BLaER1 (cell line): ENCODE results near the gene PLA2G6.
"Not testable (repeated sequence)": the region's sequence is repeated elsewhere in the genome, so short reads cannot be mapped to it uniquely, and the experiment has no call there.

Source experiments
- H3K27ac ChIP-seq: shearing (Covaris generic); formaldehyde crosslinking; 2 replicates; pipeline ENCODE4 v1.8.1; 2022
- H3K27me3 ChIP-seq: shearing (Covaris generic); formaldehyde crosslinking; 2 replicates; pipeline ENCODE4 v1.8.1; 2022
- H3K36me3 ChIP-seq: shearing (Covaris generic); formaldehyde crosslinking; 2 replicates; pipeline ENCODE4 v1.8.1; 2022
- H3K4me1 ChIP-seq: shearing (Covaris generic); formaldehyde crosslinking; 2 replicates; pipeline ENCODE4 v1.8.1; 2022
- H3K4me2 ChIP-seq: shearing (Covaris generic); formaldehyde crosslinking; 2 replicates; pipeline ENCODE4 v1.8.1; 2022
- H3K4me3 ChIP-seq: shearing (Covaris generic); formaldehyde crosslinking; 2 replicates; pipeline ENCODE4 v1.8.1; 2022
- H3K9ac ChIP-seq: shearing (Covaris generic); formaldehyde crosslinking; 2 replicates; pipeline ENCODE4 v1.8.1; 2022
- H3K9me3 ChIP-seq: shearing (Covaris generic); formaldehyde crosslinking; 2 replicates; pipeline ENCODE4 v1.8.1; 2022
- H4K20me1 ChIP-seq: shearing (Covaris generic); formaldehyde crosslinking; 2 replicates; pipeline ENCODE4 v1.8.1; 2022
- Cebpa-rat ChIP-seq: shearing (Covaris generic); IDR thresholded peaks from 2 replicates; pipeline ENCODE4 v1.8.1; 2022

PLA2G6 gene

GRCh38 chr22:38177926-38178604 is 3.6 kb downstream of the PLA2G6 start:
- no peak overlapping the region for H3K4me3 ChIP-seq
- H3K27ac ChIP-seq = peak overlapping the region; percentile 81
- H3K4me1 ChIP-seq = peaks cover 88% of the 10 kb centered on the region
- H4K20me1 ChIP-seq = no peaks in the 10 kb centered on the region
- no peak for TF ChIP-seq Cebpa-rat
- H3K9me3 ChIP-seq = no peaks in the 10 kb centered on the region
- H3K9ac ChIP-seq = peak overlapping the region; percentile 11; the same call in 1 of the 2 replicates
- H3K36me3 ChIP-seq = peaks cover 4% of the 10 kb centered on the region; the same call in 1 of the 2 replicates
- peak overlapping the region; percentile 89 for H3K4me2 ChIP-seq
- H3K27me3 ChIP-seq = no peaks in the 10 kb centered on the region

- H3K9me3 ChIP-seq, H3K27me3 ChIP-seq, H4K20me1 ChIP-seq, H3K36me3 ChIP-seq, H3K4me3 ChIP-seq, H3K9ac ChIP-seq: not testable (repeated sequence)
- H3K4me2 ChIP-seq = peak overlapping the region; percentile 89
- H3K4me1 ChIP-seq = peaks cover 88% of the 10 kb centered on the region
- peak overlapping the region; percentile 81 for H3K27ac ChIP-seq
These were observed 4.1 kb downstream of the PLA2G6 start for GRCh38 chr22:38177571-38177925.

- Histone ChIP-seq H3K4me2 (peak overlapping the region; percentile 89), H3K9me3 (no peaks in the 10 kb centered on the region), H3K36me3 (peaks cover 4% of the 10 kb centered on the region; the same call in 1 of the 2 replicates), H3K27me3 (no peaks in the 10 kb centered on the region), H3K9ac (no peak overlapping the region; the same call in 1 of the 2 replicates), H4K20me1 (no peaks in the 10 kb centered on the region), H3K4me1 (peaks cover 88% of the 10 kb centered on the region), H3K27ac (peak overlapping the region; percentile 81), H3K4me3 (no peak overlapping the region)
- no peak for TF ChIP-seq Cebpa-rat
These were observed 4.6 kb downstream of the PLA2G6 start for GRCh38 chr22:38177044-38177443.

GRCh38 chr22:38176170-38176741 is 5.4 kb downstream of the PLA2G6 start:
- H3K27ac ChIP-seq = peak overlapping the region; percentile 81
- no peak overlapping the region for H3K4me3 ChIP-seq
- no peaks in the 10 kb centered on the region for H4K20me1 ChIP-seq
- H3K4me1 ChIP-seq = peaks cover 91% of the 10 kb centered on the region
- H3K9ac ChIP-seq = peak overlapping the region; percentile 72
- H3K36me3 ChIP-seq = peaks cover 4% of the 10 kb centered on the region; the same call in 1 of the 2 replicates
- no peaks in the 10 kb centered on the region for H3K9me3 ChIP-seq
- no peak for TF ChIP-seq Cebpa-rat
- peak overlapping the region; percentile 89 for H3K4me2 ChIP-seq
- no peaks in the 10 kb centered on the region for H3K27me3 ChIP-seq

GRCh38 chr22:38175206-38176118 is 6.2 kb downstream of the PLA2G6 start:
- no peaks in the 10 kb centered on the region for H3K9me3 ChIP-seq
- peak overlapping the region; percentile 72 for H3K9ac ChIP-seq
- H4K20me1 ChIP-seq = no peaks in the 10 kb centered on the region
- H3K4me1 ChIP-seq = peaks cover 85% of the 10 kb centered on the region
- peak overlapping the region; percentile 81 for H3K27ac ChIP-seq
- H3K27me3 ChIP-seq = no peaks in the 10 kb centered on the region
- H3K4me3 ChIP-seq = no peak overlapping the region
- H3K4me2 ChIP-seq = peak overlapping the region; percentile 89
- no peak for TF ChIP-seq Cebpa-rat
- H3K36me3 ChIP-seq = peaks cover 4% of the 10 kb centered on the region; the same call in 1 of the 2 replicates

GRCh38 chr22:38174626-38175025 is 7.0 kb downstream of the PLA2G6 start:
- no peaks in the 10 kb centered on the region for H3K27me3 ChIP-seq
- peaks cover 5% of the 10 kb centered on the region; the same call in 1 of the 2 replicates for H3K36me3 ChIP-seq
- no peak overlapping the region for H3K9ac ChIP-seq
- no peak overlapping the region for H3K4me3 ChIP-seq
- H4K20me1 ChIP-seq = no peaks in the 10 kb centered on the region
- TF ChIP-seq Cebpa-rat = no peak
- H3K27ac ChIP-seq = peak overlapping the region; percentile 81
- peaks cover 76% of the 10 kb centered on the region for H3K4me1 ChIP-seq
- H3K9me3 ChIP-seq = no peaks in the 10 kb centered on the region
- H3K4me2 ChIP-seq = peak overlapping the region; percentile 89

- Histone ChIP-seq H3K27ac (peak overlapping the region; percentile 77; the same call in 1 of the 2 replicates), H3K9me3 (no peaks in the 10 kb centered on the region), H3K9ac (no peak overlapping the region), H3K27me3 (no peaks in the 10 kb centered on the region), H3K4me2 (peak overlapping the region; percentile 82), H3K36me3 (peaks cover 11% of the 10 kb centered on the region), H4K20me1 (no peaks in the 10 kb centered on the region), H3K4me3 (no peak overlapping the region), H3K4me1 (peaks cover 71% of the 10 kb centered on the region)
- no peak for TF ChIP-seq Cebpa-rat
These were observed 8.1 kb downstream of the PLA2G6 start for GRCh38 chr22:38173641-38173906.

- peak overlapping the region; percentile 31 for H3K9ac ChIP-seq
- peak overlapping the region; percentile 77 for H3K27ac ChIP-seq
These were observed 8.6 kb downstream of the PLA2G6 start for GRCh38 chr22:38172832-38173640.

More at GRCh38 chr22:38172832-38173640, 8.6 kb downstream of the PLA2G6 start:
- peak; percentile 67 for TF ChIP-seq Cebpa-rat
- peaks cover 16% of the 10 kb centered on the region for H3K36me3 ChIP-seq
- no peaks in the 10 kb centered on the region for H3K9me3 ChIP-seq
- no peaks in the 10 kb centered on the region for H4K20me1 ChIP-seq
- peak overlapping the region; percentile 82 for H3K4me2 ChIP-seq
- peaks cover 69% of the 10 kb centered on the region for H3K4me1 ChIP-seq
- no peak overlapping the region for H3K4me3 ChIP-seq
- no peaks in the 10 kb centered on the region for H3K27me3 ChIP-seq
